Ramos (cell line): Measurements from ENCODE around the gene INHBC.

Source experiments
- in situ Hi-C: fragments of 300-500 bp; cut with MboI; formaldehyde crosslinking; loops from one replicate; pipeline ENCODE4 v1.14.3; 2022; ENCODE audit warnings: low sequenced_read_pairs; ENCODE audit not compliant: unreplicated experiment

Gene INHBC

DNA sequence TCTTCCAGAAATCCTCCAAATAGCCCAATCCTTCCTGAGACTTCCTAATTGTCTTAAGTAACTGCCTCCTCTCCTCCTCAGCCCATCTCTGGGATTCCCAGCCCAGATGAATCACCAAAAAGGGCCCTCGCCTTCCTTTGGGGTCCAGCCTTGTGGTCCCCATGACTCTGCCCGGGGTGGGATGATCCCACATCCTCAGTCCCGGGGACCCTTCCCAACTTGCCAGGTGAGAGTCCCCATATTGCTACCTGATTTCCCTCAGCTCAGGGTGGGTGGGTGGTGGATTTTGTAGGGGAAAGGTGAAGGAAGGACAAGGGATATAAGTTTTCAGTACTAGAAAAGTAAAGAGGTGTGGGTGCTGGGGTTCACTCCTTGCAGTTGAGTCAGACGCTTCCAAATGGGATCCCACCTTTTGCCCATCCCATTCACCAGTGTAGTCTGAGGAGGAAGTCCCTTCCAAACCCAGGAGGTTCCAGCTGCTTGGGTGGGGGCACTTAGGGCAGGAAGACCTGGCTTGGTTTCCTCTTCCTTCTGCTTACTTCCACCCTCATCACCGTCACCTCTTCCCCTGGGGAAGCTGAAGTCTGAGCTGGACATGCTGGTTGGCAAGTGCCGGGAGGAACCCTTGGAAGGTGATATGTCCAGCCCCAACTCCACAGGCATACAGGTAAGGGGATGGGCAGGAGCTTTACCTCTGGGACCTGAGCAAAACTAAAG, 30.6 kb downstream of the INHBC start:
- in situ Hi-C loops = loop anchor here (25.0 kb wide), 1 partner anchor 228 kb away; the partner anchor contains the start of gene SHMT2

DNA sequence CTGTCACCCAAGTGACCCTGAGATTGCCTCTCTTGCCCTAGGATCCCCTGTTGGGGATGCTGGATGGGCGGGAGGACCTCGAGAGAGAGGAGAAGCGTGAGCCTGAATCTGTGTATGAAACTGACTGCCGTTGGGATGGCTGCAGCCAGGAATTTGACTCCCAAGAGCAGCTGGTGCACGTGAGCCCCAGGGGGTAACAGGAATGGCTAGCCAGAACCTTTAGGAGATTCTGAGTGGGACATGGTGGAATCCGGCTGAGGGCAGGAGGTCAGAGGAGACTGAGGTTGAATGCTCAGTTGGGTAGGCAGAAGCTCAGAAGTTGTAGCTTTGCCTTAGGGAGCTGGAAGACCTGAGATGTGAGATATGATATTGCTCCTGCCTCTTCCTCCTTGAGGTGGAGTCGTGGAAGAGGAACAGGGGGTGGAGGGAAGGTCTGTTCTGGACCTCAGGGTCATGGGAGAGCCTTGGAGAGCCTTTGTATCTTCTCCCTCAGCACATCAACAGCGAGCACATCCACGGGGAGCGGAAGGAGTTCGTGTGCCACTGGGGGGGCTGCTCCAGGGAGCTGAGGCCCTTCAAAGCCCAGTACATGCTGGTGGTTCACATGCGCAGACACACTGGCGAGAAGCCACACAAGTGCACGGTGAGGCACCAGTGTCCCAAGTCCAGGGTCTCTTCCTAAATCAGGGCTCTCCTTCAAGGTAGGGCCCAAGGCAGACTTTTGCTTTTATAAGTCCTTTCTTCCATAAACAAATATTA, 31.3 kb downstream of the INHBC start:
- in situ Hi-C loops = loop anchor here (25.0 kb wide), 1 partner anchor 229 kb away; the partner anchor contains the start of gene SHMT2

- in situ Hi-C loops = loop anchor here (25.0 kb wide), 1 partner anchor 230 kb away; the partner anchor contains the start of gene SHMT2
These were observed 32.8 kb downstream of the INHBC start for GRCh38 chr12:57467212-57467874.

- in situ Hi-C loops = loop anchor here (25.0 kb wide), 1 partner anchor 231 kb away; the partner anchor contains the start of gene SHMT2
These were observed 33.3 kb downstream of the INHBC start for GRCh38 chr12:57467915-57468314.

GRCh38 chr12:57469296-57470164, 34.9 kb downstream of the INHBC start:
- in situ Hi-C loops = loop anchor here (25.0 kb wide), 1 partner anchor 232 kb away; the partner anchor contains the start of gene SHMT2

DNA sequence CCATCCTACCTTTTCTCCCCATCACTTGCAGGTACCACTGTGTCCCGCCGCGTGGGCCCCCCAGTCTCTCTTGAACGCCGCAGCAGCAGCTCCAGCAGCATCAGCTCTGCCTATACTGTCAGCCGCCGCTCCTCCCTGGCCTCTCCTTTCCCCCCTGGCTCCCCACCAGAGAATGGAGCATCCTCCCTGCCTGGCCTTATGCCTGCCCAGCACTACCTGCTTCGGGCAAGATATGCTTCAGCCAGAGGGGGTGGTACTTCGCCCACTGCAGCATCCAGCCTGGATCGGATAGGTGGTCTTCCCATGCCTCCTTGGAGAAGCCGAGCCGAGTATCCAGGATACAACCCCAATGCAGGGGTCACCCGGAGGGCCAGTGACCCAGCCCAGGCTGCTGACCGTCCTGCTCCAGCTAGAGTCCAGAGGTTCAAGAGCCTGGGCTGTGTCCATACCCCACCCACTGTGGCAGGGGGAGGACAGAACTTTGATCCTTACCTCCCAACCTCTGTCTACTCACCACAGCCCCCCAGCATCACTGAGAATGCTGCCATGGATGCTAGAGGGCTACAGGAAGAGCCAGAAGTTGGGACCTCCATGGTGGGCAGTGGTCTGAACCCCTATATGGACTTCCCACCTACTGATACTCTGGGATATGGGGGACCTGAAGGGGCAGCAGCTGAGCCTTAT, 35.8 kb downstream of the INHBC start:
- in situ Hi-C loops = loop anchor here (25.0 kb wide), 1 partner anchor 233 kb away; the partner anchor contains the start of gene SHMT2

- in situ Hi-C loops = loop anchor here (25.0 kb wide), 1 partner anchor 234 kb away; the partner anchor contains the start of gene SHMT2
These were observed 36.5 kb downstream of the INHBC start for GRCh38 chr12:57470970-57471656.

DNA sequence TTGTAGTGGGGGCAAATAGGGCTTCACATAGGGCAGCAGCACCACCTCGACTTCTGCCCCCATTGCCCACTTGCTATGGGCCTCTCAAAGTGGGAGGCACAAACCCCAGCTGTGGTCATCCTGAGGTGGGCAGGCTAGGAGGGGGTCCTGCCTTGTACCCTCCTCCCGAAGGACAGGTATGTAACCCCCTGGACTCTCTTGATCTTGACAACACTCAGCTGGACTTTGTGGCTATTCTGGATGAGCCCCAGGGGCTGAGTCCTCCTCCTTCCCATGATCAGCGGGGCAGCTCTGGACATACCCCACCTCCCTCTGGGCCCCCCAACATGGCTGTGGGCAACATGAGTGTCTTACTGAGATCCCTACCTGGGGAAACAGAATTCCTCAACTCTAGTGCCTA, 37.1 kb downstream of the INHBC start:
- in situ Hi-C loops = loop anchor here (25.0 kb wide), 1 partner anchor 234 kb away; the partner anchor contains the start of gene SHMT2

- in situ Hi-C loops = loop anchor here (25.0 kb wide), 1 partner anchor 235 kb away; the partner anchor contains the start of gene SHMT2
These were observed 37.8 kb downstream of the INHBC start for GRCh38 chr12:57472391-57472790.

DNA sequence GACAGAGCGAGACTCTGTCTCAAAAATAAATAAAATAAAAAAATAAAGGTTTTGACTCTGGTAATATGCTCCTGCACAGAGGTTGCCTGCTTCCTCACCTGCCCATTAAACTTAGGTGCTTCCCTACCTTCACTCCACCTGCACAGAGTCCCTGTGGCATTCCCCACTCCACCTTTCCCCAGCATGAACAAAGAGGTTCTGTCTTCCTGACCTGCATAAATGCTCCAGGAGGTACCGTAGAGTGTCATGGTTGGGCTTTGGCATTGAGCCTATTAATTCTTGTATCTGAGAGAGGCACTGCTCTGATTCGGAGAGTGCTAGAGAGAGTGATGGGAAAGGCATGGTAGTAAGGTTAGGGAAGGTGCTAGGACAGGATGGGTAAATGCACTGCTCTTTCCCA, 38.8 kb downstream of the INHBC start:
- in situ Hi-C loops = loop anchor here (25.0 kb wide), 1 partner anchor 236 kb away; the partner anchor contains the start of gene SHMT2

DNA sequence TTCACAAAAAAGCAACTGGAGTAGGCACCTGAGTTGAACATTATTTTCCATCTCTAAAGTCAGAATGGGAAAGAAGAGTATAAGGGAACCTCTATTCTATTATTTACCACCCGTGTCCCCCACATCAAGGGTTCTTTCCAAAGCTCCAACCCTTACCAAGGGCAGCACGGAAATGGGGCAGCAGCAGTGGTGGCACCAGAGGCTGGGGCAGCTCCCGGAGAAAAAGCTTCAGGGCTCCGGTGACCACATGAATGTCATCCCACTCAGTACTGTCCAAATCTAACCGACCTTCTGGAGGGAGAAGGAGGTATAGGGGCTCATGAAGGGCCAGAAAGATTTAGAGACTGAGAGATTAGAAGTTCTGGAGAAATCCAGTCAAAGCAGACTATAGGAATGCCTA, 39.3 kb downstream of the INHBC start:
- in situ Hi-C loops = loop anchor here (25.0 kb wide), 1 partner anchor 237 kb away; the partner anchor contains the start of gene SHMT2

DNA sequence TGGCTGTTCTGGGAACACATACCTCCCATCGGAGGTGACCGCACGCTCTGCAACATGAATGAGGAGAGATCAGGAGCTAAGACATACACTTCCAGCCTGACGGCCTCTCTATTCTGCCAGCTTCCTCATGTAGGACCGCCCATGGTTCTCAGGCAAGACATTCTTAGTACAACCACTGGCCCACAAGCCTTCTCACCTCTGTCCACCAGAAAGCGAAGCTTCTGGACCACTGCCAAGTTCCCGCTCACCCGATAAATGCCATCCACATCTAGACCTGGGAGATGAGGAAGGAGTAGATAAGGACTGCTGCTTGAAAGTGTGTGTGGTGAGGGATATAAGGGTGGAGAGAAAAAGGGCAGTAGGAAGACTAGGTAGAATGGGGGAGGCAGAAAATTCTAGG, 39.8 kb downstream of the INHBC start:
- in situ Hi-C loops = loop anchor here (25.0 kb wide), 1 partner anchor 237 kb away; the partner anchor contains the start of gene SHMT2

DNA sequence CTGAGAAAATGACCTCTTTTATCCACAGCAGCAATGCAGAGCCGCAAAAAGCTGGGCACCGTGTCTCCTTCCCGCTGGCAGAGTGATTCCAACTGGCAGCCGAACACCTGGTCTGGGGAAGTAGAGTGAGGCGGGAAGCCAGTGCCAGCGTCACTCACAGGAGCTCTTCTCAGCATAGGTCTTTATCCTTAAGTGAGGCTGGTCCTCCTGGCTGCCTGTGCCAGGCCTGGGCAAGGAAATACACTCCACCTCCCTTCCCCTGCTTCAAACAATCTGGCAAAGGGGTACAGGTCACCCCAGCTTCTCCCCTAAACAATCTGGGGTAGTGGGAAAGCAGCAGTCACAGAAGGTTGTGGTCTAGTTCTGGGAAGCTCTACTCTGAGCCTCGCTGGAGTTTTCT, 40.3 kb downstream of the INHBC start:
- in situ Hi-C loops = loop anchor here (25.0 kb wide), 1 partner anchor 238 kb away; the partner anchor contains the start of gene SHMT2

DNA sequence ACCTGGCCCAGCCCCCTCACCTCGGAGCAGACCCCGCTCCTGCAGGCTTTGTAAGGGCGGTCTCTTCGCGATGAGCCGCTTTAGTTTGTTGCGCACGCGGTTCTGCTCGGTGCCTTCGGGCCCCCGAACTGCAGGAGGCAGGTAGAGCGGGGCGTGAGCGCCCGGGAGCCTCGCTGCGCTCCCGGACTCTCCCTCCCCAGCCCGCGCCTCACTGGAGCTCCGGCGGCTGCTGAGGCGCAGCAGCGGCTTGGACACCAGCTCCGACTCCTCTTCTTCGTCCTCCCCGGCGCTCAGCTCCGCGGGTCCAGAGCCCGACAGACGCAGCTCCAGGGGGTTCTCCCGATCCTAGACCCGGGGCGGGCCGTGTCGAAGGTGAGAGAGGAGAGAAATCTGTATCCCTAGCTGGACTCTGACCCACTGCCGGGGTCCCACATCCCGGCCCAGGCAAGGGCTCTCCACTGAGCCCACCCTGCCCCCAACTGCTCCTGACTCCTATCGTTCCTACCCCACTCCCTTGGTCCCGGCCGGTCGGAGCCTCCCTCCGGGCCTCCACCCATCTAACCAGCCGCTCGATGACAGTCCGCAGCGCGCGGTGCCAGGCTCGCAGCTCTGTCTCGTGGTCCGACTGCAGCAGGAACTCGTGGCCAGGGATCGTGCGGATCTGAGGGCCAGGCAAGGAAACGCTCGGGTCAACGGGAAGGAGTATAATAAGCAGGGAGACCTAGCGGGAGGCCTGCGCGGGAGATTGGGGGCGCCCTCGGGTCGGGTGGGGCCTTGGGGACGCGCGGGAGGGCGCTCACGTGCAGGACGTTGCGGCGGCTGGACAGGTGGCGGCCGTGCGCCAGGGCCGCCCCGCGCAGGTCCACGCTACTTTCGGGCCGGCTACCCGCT, 40.9 kb downstream of the INHBC start:
- in situ Hi-C loops = no loop called here

GRCh38 chr12:57476162-57476992, 41.8 kb downstream of the INHBC start:
- in situ Hi-C loops = no loop called here

- in situ Hi-C loops = no loop called here
These were observed 42.6 kb downstream of the INHBC start for GRCh38 chr12:57476993-57477709.
